NOMO-1 treated with DMSO at 0.1 percent for 48 hours (cell line): ENCODE measurements around the gene FNDC5.
"Not testable (repeated sequence)": the region's sequence is repeated elsewhere in the genome, so short reads cannot be mapped to it uniquely, and the experiment has no call there.

Experiments
- DNase-seq: peaks from one replicate; lab custom pipeline; 2025; ENCODE audit not compliant: unreplicated experiment; lab: John Stamatoyannopoulos, UW

FNDC5 gene

GRCh38 chr1:32870615-32871363, at the start of gene FNDC5:
Gene FNDC5 (minus strand): TSS chr1:32870912.
- no peak for DNase-seq

GRCh38 chr1:32919811-32920733, 49.4 kb upstream of the FNDC5 start:
- no peak for DNase-seq

GRCh38 chr1:32918179-32918578, 47.5 kb upstream of the FNDC5 start:
- DNase-seq: no peak

DNA sequence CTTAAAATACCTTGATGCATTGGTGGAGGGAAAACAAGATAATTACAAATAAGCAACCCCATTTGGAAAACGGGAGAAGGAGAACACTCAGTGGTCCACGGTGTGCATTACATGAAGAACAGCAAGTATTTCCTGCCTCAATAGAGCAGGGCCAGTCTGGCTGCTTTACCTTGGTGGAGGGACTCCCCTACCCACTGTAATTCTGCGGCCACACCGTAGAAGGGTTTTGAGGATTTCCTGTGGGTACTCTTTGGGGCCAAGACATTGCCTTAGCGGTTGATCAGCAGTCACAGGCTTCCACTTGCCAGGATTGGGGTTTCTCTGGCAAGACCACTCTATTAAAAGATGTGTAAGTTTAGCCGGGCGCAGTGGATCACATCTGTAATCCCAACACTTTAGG, 46.8 kb upstream of the FNDC5 start:
- DNase-seq: no peak

GRCh38 chr1:32915766-32916706, 45.3 kb upstream of the FNDC5 start:
- no peak for DNase-seq

GRCh38 chr1:32910319-32910718, 39.6 kb upstream of the FNDC5 start:
- DNase-seq: no peak

GRCh38 chr1:32907435-32907834, 36.7 kb upstream of the FNDC5 start:
- DNase-seq: peak; percentile 9

- no peak for DNase-seq
Measured at GRCh38 chr1:32906654-32907053, 35.9 kb upstream of the FNDC5 start.

GRCh38 chr1:32905588-32905987, 34.9 kb upstream of the FNDC5 start:
- not testable (repeated sequence) for DNase-seq

DNA sequence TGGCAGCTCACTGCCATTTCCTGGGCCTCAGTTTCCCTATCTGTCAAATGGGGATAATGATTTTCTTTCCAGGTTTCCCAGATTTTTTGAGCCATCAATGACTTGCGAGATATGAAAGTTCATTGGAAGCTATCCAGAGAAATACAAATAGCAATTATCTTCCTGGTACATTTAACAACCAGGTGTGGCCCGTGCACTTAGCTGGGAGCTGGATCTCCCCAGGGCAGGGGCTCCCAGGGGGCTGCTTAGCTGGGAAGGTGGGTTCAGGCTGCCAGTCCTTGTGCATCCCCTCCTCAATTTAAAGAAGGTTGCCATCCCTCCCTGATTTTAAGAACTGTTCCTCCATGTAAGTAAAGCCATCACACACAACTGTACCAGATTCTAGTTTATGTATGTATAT, 34.1 kb upstream of the FNDC5 start:
- no peak for DNase-seq

- no peak for DNase-seq
Measured at GRCh38 chr1:32903991-32904785, 33.5 kb upstream of the FNDC5 start.

- no peak for DNase-seq
Measured at GRCh38 chr1:32902535-32902920, 31.8 kb upstream of the FNDC5 start.

DNA sequence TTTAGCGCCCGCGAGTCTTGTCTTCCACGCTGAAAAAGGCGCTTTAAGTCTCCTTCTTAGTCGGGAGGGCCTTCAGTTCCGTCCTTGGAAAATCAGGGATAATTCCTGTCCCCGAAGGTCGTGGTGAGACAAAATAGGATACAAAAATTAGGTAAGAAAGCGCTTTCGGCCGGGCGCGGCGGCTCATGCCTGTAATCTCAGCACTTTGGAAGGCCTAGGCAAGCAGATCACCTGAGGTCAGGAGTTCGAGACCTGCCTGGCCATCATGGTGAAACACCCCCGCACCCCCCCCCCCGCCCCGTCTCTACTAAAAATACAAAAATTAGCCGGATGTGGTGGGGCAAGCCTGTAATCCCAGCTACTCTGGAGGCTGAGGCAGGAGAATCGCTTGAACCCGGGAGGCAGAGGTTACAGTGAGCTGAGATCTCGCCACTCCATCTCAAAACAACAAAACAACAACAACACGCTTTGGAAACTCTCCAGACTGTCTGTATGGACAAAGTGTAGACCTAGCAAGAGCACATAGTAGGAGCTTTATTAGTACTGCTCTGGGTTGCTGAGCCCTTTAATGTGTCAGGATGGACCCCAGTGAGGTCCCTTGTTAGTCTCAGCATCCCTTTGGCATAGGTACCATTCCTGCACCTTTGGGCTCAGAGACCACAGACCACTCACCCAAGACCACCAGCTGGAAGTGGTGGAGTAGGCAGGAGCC, 31.3 kb upstream of the FNDC5 start:
- DNase-seq: no peak

DNA sequence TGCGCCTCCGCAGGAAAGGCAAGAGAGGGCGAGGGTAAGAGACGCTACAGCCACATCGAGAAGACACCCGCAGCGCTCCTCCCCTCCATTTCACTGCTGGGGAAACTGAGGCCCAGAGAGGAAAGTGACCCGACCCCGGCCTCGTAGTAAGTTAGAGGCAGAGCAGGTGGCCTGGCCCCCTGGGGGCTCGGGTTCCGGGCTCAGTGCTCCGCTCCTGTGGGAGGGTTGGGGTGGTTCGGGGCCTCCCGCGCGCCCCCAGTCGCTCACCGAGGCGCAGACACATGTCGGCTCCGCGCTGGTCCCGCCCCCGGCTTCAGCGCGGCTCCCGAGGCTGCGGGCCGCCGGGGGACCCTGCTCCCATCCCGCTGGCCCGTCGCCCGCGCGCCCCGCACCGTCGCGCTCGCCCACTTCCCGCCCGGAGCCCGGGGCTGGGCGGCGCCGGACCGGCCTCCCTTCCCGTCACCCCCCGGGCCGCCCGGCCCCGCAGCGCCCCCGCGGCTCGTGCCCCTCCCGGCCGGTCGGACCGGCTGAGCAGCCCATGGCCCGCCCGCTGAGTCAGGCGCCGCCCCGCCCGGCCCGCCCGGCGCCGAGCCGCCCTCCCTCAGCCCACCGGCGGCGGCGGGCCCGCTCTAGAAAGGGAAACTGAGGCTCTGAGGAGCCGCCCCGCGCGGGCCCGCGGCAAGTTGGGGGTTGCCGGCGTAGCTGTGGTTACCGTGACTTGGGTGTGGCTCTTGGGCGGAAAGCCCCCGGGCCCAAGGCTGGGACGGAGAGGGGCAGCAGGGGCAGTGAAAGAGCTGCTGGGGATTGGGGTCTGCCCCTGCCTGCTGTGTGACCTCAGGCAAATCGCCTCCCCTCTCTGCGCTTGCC, 30.5 kb upstream of the FNDC5 start, which contains the start of gene TMEM54:
TSS of gene TMEM54 (minus strand) at position 434 of the 867 bp plus-strand sequence. CDS start at position 283, 151 bp downstream.
- no peak for DNase-seq

DNA sequence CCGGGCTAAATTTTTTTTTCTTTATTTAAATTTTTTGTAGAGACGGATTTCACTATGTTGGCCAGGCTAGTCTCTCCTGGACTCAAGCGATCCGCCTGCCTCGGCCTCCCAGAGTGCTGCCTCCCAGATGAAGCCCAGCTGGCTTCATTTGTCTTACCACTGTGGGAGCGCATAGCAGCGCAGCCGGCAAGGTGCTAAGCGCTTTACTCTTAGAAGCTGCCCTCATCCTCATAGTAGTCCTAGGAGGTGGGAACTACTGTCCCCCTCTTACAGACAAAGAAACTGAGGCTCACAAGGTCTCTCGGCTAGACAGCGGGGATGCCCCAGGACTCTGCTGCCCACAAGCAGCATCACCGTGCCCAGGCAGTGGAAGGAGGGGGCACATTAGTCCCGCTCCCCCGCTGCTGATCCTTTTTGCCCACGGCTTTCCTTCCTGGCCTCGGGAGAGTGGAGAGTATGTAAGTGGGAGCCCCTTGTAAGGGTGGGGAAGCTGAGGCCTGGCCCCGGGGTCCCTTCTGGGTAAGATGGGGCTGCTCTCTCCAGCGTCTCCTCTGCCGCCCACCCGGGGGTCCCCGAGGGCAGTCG, 29.8 kb upstream of the FNDC5 start:
- no peak for DNase-seq

- DNase-seq: no peak
Measured at GRCh38 chr1:32899586-32900296, 29.0 kb upstream of the FNDC5 start.

DNA sequence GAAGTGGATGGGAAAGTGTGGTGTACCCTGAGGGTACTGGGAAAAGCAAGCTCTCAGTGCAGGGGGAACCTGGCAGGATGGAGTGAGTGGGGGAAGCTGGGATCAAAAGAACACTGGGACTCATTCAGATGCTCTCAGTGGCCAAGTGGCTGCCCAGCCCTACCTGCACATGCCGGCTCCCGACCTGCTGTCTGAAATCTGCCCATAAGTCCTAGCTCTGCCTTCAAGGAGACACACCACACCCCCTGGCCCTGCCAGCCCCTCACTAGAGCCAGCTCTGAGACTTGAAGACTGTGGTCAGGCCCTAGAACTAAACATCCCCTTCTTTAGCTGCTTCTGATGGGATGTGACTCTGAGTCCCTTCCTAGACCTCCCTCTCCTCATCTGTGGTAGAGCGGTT, 28.2 kb upstream of the FNDC5 start:
- no peak for DNase-seq

- no peak for DNase-seq
Measured at GRCh38 chr1:32898056-32898455, 27.3 kb upstream of the FNDC5 start.
